Renal cortex interstitium (tissue), 11 donors: ENCODE results near the gene CYP4F11. TPM values are rescaled to one million over a fixed set of nuclear protein-coding genes. Genes with fewer than 3 reads are reported as not detected.
A peak's percentile ranks its signal among the peaks of the same experiment; 100 is the strongest.
"Not testable (repeated sequence)": the region's sequence is repeated elsewhere in the genome, so short reads cannot be mapped to it uniquely, and the experiment has no call there.

Experiments
- DNase-seq, 11 donors: peaks; one replicate each; pipeline ENCODE4 v3.0.0-alpha.2; 2013; ENCODE audit warnings: low read depth in 9 of 11, low spot score in 4 of 11; ENCODE audit errors: extremely low read depth in 1 of 11
- polyA plus RNA-seq, 3 donors: library from polyadenylated mRNA; unstranded; fragments of 120-200 nt; gene quantifications; one replicate each; pipeline ENCODE4 v1.2.1, GENCODE V29; 2013; ENCODE audit not compliant: insufficient read length in 3 of 3

CYP4F11 gene
- polyA plus RNA-seq, 3 donors, result 0.17 to 0.86 (median 0.34) TPM

- DNase-seq, result no peak
Measured at GRCh38 chr19:15892012-15892411, 42.3 kb downstream of the CYP4F11 start.

DNA sequence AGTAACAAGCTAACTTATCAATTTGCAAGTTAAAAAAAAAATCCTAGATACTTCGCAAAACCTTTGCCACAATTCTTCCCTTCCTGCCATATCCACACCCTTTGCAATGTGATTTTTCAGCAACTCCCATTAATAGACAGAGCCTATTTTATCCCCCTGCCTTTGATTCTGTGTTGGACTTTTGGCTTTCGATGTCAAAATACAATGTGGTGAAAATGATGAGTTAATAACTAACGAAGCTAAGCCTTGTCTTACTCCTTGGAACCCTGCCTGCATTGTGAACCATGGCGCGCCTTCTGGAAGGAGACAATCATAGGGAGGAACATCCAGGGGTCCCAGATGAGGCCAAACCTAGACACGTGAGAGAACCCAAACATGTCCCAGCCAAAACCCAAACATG lies 42.9 kb downstream of the CYP4F11 start:
- no peak for DNase-seq

DNA sequence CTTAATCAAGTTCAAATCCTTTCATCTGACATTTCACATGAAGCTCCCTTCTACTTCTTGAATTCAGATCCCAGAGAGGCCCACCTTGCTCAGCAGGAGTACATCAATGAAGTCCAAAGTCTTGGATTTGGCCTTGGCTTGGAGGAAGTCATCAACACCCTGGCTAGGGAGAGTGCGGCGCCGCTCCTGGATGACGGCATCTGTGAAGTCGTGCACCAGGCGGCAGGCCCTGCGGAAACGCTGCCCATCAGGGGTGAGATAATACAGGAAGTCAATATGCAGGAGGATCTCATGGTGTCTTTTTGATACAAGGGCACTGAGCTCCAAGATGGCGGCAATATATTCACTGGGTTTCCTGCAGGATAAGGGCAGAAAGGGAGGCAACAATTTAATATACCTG lies 45.0 kb downstream of the CYP4F11 start:
- not testable (repeated sequence) for DNase-seq

DNA sequence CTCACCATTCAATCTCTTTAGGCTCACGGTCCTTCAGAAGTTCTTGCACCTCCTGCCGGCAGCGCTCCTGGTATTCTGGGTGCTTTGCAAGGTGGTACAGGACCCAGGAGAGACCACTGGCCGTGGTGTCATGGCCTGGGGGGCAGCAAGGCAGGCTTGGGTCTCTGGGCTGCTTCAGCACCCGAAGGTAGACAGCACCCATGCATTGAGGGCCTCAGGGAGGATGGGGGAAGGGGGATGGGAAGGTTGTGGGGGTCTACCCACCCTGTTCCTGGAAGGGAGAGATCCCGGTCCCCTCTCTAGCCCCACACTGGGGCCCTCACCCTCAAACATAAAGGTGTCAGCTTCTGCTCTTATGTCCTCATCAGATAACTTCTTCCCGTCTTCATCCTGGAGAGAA lies 48.4 kb downstream of the CYP4F11 start:
- no peak for DNase-seq

DNA sequence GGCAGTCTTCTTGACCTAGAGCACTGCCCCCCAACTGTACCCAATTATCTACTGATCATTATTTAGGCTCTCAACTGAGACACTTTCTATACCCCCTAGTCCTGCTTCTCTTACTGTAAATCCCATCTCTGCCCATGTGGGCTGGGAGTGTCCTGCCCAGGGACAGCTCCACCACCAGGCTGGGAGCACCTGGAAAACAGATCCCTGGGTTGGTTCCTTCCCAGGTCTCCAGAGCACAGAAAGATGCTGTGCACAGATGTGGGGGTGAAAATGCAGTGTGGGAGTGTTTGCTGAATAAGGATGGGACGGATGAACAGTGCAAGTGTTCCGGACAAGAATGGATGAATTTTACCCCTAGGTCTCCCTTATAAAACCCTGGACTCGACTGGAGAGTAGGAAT lies 49.2 kb downstream of the CYP4F11 start:
- DNase-seq, result no peak

- DNase-seq, result not testable (repeated sequence)
Measured at GRCh38 chr19:15883329-15883728, 51.0 kb downstream of the CYP4F11 start.

GRCh38 chr19:15874821-15875474 lies 59.4 kb downstream of the CYP4F11 start:
- no peak for DNase-seq

- DNase-seq, result not testable (repeated sequence)
Measured at GRCh38 chr19:15873771-15874170, 60.6 kb downstream of the CYP4F11 start.

DNA sequence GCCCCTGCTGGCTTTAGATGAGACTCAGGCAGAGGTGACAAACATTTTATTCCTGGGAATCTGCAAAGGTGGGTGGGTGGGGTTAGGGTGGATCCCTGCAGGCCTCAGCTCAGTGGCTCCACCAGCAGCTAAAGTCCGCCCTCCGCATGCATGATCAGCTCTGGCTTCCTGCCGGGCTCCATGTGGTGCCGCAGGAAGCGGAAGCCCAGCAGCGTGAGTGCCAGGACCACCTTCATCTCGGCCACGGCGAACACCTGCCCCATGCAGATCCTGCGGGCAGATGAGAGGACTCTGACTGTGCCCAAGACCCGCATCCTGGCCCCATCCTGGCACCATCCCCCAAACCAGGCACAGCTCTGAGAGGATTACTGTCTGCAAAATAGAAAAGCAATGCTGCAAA lies 62.8 kb downstream of the CYP4F11 start:
- no peak for DNase-seq

GRCh38 chr19:15869873-15870272 lies 64.5 kb downstream of the CYP4F11 start:
- DNase-seq, result no peak

- peak in 9 of 11 donors; percentile 2 to 20 (median 5) for DNase-seq
Measured at GRCh38 chr19:15869109-15869555, 65.2 kb downstream of the CYP4F11 start.

GRCh38 chr19:15866636-15867035 lies 67.7 kb downstream of the CYP4F11 start:
- DNase-seq, result no peak

- no peak for DNase-seq
Measured at GRCh38 chr19:15864824-15865223, 69.5 kb downstream of the CYP4F11 start.

DNA sequence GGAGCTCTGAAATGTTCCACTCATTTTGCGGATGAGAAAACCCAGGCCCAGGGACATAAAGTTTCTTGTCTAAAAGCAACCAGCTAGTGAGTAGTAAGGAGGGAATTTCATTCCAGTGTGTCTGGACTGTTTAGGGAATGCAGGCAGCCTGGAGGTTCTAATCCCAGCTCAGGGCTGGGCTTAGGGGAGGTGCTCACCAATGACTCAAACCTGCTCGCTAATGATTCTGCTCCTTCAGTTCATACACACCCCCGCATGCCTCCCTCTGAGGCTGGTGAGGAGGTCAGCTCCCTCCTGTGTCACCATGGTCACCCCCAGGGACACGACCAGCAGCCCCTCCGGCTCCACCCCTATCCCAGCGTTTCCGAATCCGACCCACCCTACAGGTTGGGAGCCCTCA lies 71.1 kb downstream of the CYP4F11 start:
- DNase-seq, result no peak

- DNase-seq, result no peak
Measured at GRCh38 chr19:15862444-15862843, 71.9 kb downstream of the CYP4F11 start.

Other genes with a start within 250 kb of the CYP4F11 start
- gene OR10H2, start 206.5 kb downstream of the CYP4F11 start, polyA plus RNA-seq, result not detected
- gene OR10H3, start 196.5 kb downstream of the CYP4F11 start, polyA plus RNA-seq, result not detected
- gene OR10H5, start 146.9 kb downstream of the CYP4F11 start, polyA plus RNA-seq, result under 1 TPM; 0.06 to 0.09 (median 0.09) TPM
- under 1 TPM; 0.06 to 0.08 (median 0.08) TPM for gene OR10H1, start 118.9 kb downstream of the CYP4F11 start, polyA plus RNA-seq
- under 1 TPM in 2 of 3 donors, not detected in 1; 0.39 to 0.53 TPM for gene CYP4F2, start 36.5 kb downstream of the CYP4F11 start, polyA plus RNA-seq
- gene OR10H4, start 14.5 kb upstream of the CYP4F11 start, polyA plus RNA-seq, result not detected
- 100 to 1,000 TPM; 525 to 623 (median 557) TPM for gene TPM4, start 142.0 kb upstream of the CYP4F11 start, polyA plus RNA-seq
- gene RAB8A, start 177.4 kb upstream of the CYP4F11 start, polyA plus RNA-seq, result 10 to 100 TPM; 70.7 to 96.3 (median 95.6) TPM
- 1 to 10 TPM in 1 of 3 donors, under 1 TPM in 2; 0.30 to 1.3 (median 0.51) TPM for gene HSH2D, start 209.2 kb upstream of the CYP4F11 start, polyA plus RNA-seq
- not detected for gene CIB3, start 239.0 kb upstream of the CYP4F11 start, polyA plus RNA-seq